ENCODE results near the gene CEP128.

CEP128 gene

GRCh38 chr14:80768646-80769045, 172.9 kb downstream of the CEP128 start:
- DNase-seq: no peak

DNA sequence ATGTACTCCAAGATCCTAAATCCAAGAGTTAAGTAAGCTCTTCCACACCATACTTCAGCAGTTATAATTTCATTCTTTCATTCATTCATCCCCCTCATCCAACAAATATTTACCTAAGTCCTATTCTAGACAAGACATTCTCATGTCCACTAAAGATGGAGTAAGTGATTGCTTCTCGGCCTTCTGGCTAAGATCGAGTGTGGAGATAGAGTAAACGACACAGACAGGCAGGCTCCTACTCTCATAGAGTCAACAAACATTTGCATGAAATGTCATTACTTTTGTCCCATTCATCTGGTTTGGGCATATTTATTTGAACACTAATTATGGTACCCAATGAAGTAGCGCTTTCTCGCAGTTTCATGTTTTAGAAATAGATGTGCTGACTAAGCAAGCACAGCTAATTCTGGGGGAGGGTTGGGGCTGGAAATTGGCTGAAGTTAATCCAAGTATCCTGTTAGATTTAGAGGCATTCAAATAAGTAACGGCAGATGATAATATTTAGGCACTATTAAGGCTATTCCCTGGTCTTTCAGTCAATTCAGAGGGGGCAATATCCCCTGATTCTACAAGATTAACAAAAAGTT, 176.5 kb downstream of the CEP128 start:
- no peak for DNase-seq

- DNase-seq: no peak
Measured at GRCh38 chr14:80764496-80764895, 177.0 kb downstream of the CEP128 start.

GRCh38 chr14:80762641-80763228, 178.8 kb downstream of the CEP128 start:
- DNase-seq: no peak

DNA sequence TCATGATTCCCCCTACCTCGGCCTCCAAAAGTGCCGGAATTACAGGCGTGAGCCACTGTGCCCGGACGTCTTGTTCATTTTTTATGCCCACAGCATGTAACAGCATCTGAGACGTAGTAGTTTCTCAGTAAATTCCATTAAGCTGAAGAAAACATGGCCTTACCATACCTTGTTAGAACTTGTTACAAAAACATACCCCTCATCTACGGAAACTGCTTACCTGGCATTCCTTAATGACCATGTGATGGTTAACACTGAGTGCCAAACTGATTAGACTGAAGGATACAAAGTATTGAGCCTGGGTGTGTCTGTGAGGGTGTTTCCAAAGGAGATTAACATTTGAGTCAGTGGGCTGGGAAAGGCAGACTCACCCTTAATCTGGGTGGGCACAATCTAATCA, 186.8 kb downstream of the CEP128 start:
- no peak for DNase-seq

DNA sequence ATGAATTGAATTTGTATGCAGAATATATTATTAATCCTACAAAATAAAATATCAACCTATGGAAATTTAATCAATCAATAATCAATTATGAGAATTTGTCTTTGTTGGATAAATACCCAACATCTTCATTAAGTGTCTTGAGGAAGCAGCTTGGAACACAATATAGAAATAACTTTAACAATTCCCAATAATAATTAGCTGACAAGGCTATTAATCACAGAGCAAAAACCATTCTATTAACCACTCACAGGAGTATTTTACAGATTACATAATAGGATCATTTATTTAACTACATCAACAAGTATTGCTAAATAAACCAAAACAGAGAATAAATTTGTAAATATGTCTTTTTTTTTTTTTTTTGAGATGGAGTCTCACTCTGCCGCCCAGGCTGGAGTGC, 190.3 kb downstream of the CEP128 start:
- DNase-seq: no peak

- DNase-seq: no peak
Measured at GRCh38 chr14:80726211-80726610, 215.3 kb downstream of the CEP128 start.

GRCh38 chr14:80718940-80719339, 222.6 kb downstream of the CEP128 start:
- no peak for DNase-seq

DNA sequence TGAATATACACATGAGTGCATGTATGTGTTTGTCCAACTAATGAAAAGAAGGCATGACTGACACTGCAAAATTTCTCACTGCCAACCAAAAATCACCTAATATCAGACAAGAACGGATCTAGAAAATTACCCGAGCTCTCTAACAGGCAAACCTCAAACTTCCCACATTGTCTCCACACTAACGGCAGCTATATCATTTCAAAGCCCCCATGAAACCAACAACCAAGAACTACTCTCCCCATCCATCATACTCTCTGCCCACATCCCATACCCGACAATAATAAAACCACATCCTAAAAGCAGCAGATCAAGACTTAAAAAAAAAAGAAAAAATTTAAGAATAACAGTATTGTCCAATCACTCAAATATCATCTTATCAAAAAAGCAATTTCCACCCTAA, 227.1 kb downstream of the CEP128 start:
- DNase-seq: no peak

DNA sequence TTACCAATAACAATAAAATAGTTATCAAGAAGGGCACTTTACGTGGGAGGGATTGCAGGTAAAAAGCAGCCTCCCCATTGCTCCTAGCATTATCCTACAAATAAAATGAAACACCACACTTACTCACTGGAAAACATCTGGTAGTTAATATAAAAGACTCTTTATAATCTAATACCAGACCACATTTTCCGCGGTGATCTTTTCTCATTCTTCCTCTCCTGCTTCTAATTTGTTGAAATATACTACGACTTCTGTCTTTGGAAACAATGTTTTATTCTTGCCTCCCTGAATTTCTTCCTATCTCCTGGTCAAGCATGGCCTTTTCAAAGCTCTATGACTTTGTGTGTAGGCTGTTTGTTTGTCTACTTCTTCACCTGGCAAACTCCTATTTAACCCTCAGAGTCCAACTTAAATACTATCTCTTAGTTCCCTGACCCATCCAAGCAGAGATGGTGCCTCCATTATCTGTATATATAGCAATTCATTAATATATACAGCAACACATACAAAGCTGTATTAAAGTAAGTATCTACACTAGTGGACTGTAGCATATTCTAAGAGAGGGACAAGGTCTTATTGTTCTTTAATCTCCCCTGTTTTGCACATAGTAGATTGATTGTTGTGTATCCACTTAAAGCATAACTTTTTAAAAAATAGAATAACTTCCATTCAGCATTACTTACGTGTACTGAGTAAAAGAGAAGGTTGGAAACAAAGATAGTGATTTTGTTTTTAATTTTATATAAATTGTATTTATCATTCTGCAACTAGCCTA, 228.3 kb downstream of the CEP128 start:
- no peak for DNase-seq

DNA sequence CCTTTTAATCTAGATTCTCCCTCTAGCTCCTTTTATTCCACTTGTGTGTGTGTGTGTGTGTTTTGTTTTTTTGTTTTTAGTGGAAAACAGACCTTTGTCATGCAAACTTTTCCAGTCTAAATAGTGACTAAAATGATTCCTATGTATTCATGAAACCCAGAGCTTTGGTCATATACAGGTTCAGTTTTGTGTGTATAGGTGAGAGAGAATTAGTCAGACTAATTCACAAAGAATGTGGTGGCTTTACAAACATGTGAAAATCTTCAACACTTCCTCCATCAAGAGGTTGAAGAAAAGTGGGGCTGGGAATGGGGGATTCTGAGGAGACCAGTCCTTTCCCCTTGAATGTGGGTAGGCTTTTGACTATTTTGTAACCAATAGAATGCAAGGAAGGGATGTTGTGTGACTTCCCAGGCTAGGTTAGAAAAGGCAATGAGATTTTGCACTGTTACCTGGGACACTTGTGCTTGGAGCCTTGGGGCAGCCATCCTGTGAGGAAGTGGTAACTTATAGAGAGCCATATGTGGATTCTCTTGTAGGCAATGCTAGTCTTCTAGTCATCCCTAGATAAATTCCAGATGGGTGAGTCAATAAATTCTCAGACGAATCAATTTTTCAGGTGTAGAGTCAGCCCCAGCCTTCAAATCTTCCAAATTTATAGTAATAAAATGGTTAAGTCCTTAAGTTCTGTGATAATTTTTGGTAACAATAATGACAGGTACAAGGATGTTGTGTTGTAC, 236.1 kb downstream of the CEP128 start:
- no peak for DNase-seq

DNA sequence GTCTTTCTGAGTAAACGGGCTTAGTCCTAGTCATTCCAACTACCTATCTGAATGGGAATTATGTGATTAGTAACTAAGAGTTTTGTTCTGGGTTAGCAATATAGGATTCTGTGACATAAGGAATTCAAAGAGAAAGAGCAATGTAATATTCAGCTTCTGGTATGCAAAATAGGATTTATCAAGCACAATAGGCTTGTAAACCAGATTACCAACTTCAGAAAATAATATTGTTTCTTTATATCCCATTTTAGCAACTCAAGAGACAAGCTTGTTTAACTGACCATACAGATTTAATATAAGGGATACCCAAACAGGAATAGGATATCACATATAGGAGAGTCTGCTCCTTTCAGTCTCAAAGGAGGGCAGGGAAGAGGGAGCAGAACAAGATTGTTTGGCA, 240.9 kb downstream of the CEP128 start:
- DNase-seq: no peak

DNA sequence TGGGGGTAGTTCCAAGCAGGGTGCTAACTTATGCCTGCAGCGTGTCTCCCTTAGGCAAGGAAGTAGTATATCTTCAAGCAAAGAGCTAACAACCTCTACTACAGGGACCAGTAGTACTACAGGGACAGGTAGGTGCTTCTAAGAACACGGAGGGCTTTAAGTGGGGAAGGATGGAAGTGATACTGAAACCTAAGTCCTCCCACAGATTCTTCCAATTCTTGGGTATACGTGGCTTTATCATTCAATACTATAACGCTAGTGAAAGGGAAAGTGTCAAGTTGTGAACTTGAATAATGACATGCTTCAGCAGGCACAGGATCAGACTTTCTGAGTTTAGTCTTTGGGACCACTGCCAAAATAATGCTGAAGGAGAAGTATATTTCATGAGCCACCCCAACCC, 241.7 kb downstream of the CEP128 start:
- DNase-seq: no peak

DNA sequence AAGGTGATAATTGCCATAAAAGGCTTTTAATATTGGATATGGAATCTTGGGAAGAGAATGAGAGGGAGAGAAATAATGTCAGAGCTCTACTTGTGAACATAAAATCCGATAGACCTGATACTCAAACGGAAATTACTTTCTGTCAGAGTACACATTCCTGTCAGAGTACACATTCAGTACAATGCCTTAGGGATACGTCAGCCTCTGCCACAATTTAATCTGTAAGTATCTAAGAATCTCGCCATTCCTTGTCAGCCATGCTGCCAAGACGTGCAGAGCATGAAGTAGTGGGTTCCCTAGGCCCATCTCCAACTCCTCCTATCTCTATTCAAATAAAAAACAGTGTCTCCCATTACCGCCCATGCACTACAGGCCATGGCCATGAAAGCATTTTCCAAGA, 242.6 kb downstream of the CEP128 start:
- DNase-seq: no peak

DNA sequence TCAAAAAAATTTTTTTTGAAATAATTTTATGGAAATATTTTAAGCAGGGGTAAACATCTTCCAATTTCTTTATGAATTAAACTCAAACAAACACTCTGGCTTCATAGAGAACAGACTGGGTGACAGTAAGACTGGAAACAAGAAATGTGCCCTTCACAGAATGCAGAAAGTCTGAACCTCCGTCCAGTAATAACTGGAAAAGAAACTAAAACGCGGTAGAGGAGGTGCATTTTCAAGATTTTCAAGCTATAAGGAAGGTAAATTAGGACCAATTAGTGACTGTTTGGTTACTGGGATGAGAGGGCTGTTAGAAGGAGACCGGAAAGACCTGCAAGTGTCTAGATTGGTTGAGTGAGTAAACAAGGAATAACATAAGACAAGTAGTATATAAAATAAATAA, 245.7 kb downstream of the CEP128 start:
- DNase-seq: no peak

- no peak for DNase-seq
Measured at GRCh38 chr14:80692903-80693302, 248.6 kb downstream of the CEP128 start.

DNA sequence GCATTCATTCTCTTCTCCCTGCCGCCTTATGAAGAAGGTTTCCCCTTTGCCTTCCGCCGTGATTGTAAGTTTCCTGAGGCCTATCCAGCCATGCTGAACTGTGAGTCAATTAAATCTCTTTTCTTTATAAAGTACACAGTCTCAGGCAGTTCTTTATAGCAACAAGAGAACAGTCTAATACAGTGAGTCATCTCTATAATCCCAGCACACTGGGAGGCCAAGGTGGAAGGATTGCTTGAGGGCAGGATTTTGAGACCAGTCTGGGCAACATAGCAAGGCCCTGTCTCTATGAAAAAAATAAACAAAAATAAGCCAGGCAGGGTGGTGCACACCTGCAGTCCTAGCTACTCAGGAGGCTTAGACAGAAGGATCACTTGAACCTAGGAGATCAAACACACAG, 259.9 kb downstream of the CEP128 start:
- DNase-seq: no peak

DNA sequence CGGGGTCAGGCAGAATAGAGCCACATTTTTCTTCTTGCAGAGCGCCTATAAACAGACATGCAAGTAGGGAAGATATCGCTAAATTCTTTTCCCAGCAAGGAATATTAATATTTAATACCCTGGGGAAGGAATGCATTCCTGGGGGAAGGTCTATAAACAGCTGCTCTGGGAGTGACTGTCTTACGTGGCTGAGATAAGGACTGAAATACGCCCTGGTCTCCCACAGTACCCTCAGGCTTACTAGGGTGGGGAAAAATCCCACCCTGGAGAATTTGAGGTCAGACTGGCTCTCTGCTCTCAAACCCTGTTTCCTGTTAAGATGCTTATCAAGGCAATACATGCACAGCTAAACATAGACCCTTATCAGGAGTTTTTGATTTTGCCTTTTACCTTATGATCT, 262.3 kb downstream of the CEP128 start:
- DNase-seq: no peak

- no peak for DNase-seq
Measured at GRCh38 chr14:80678436-80678835, 263.1 kb downstream of the CEP128 start.

DNA sequence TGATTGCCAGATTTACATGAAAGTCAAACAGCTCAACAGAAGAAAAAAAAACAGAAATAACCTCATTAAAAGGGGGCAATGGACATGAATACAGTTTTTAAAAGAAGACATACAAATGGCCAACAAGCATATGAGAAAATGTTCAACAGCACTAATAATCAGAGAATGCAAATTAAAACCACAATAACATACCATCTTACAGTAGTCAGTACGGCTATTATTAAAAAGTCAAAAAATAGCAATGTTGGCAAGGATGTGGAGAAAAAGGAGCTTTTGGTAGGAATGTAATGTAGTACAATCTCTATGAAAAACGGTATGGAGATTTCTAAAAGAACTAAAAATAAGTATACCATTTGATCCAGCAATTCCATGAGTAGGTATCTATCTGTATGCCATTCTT, 272.1 kb downstream of the CEP128 start:
- no peak for DNase-seq

DNA sequence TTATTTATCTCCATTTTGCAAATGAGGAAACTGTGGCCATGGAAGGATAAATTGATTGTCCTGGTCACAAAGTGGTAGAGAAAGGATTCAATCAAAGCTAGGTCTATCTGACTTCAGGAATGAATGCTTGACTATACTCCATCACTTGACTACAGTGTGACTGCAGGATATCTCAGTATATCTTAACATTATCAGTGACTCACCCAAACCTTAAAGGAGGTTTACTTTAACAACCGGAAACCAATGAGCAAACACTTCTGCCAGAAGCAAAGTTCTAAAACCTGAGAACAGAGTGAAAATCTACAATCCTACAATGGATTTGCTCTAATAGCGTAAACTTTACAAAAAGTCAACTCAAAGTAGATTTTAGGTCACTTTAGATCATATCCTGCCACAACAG, 277.0 kb downstream of the CEP128 start:
- no peak for DNase-seq

- DNase-seq: no peak
Measured at GRCh38 chr14:80663541-80663940, 278.0 kb downstream of the CEP128 start.

DNA sequence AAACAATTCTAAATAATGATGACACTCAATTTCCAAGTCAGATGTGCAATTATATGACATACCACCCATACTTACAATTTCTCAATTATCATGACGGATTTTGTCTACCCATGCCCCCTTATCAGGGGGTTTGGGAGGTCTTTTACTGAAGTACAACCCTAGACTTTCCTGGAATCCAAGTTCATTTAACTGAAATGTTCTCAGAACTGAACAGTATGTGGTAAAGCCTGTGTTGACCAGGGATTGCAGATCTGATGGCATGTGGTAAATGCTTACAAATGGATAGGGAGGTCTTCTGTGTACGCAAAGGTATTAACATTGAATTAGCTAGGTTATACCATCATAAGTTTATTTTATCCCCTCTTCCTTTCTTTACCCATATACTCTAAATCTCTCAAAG, 281.8 kb downstream of the CEP128 start:
- no peak for DNase-seq

- no peak for DNase-seq
Measured at GRCh38 chr14:80658733-80659132, 282.8 kb downstream of the CEP128 start.

All from SW 1271 (cell line).